AG10803 (cell line): ENCODE measurements around the gene DIPK1B.

ENCODE experiments used
- DNase-seq: peaks from one replicate; pipeline ENCODE4 v3.0.0; 2010; ENCODE audit warnings: low read depth
- H3K4me3 ChIP-seq: 2 replicates; pipeline ENCODE4 v1.5.1; 2011; ENCODE audit warnings: mild to moderate bottlenecking, low read length, control low read depth
- TF ChIP-seq, protein P1 (sequence below): conservative IDR thresholded peaks from 2 replicates; pipeline ENCODE4 v1.5.1; 2011; ENCODE audit warnings: mild to moderate bottlenecking, low read length, control low read depth, inconsistent platforms

DIPK1B gene

DNA sequence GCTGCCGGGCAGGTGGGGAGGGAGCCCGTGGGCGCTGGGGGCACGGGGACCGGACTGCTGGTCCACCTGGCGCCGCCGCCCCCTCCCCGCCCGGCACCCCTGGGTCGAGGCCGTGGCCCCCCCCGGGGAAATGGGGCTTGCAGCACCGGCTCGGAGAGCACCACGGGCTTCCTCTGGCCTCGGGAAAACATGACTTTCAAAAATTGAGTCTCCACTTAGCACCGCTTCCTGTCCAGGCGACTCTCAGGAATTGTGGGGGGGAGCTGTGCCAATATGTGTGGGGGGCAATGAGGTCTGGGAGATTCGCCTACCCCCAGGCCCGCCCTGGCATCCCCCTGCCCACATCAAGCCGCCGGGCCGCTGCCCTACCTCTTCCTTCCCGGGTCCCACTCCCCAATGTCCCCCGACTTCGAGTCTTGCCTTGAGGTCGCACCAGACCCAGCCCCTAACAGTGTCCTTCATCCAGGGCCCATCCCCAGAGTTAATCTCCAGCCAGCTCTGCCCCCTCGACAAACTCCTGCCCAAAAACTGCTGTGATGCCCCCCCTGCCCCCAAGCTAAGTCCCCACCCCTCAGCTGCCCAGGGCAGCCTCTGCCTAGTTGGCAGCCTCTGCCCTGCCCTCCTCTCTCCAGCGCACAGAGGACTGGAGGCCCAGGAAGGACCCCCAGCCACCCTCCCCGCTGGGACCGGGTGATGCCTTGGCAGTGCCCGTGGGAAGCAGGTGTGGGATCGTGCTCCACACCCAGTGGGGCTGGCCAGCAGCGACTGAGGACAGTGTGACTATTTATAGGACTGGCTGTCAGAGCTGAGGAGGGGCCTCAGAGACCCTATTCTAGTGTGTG is 45.8 kb upstream of the DIPK1B start:
- DNase-seq = no peak
- H3K4me3 ChIP-seq = no peak overlapping the region
- TF ChIP-seq, protein P1, sequence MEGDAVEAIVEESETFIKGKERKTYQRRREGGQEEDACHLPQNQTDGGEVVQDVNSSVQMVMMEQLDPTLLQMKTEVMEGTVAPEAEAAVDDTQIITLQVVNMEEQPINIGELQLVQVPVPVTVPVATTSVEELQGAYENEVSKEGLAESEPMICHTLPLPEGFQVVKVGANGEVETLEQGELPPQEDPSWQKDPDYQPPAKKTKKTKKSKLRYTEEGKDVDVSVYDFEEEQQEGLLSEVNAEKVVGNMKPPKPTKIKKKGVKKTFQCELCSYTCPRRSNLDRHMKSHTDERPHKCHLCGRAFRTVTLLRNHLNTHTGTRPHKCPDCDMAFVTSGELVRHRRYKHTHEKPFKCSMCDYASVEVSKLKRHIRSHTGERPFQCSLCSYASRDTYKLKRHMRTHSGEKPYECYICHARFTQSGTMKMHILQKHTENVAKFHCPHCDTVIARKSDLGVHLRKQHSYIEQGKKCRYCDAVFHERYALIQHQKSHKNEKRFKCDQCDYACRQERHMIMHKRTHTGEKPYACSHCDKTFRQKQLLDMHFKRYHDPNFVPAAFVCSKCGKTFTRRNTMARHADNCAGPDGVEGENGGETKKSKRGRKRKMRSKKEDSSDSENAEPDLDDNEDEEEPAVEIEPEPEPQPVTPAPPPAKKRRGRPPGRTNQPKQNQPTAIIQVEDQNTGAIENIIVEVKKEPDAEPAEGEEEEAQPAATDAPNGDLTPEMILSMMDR = no peak

DNA sequence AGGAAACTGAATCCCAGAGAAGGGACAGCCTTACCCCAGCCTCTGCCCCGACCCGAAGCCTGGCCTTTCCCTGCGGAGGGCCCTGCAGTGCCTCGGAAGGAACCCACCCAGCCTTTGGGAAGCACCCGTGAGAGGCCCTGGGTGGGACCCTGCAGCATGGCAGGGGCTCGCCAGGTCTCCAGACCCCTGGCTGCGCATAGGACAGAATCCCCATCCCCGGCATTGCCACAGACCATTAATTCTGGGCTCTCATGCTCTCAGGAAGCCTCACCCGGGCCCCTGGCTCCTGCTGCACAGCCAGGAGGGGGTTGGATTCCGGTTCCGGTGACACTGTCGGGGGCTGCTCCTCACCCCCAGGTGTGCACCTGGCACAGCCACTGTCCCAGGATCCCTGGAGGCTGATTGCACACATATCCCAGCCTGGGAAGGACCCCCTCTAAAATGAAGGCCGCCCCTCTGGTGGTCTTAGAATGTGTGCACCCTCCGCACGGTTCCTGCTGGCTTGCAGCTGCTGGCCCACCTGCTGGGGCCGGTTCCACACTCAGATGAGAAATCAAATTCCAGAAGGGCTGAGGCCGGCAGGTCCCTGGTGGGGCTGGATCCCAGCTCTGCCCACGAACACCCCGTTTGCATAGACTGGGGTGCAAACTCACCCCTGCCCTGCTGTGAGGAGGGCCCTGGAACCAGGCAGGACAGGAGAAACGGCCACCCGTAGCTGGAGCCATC is 45.0 kb upstream of the DIPK1B start:
- no peak overlapping the region for H3K4me3 ChIP-seq
- no peak for DNase-seq

GRCh38 chr9:136667940-136668760 is 44.2 kb upstream of the DIPK1B start:
- no peak for DNase-seq
- TF ChIP-seq, protein P1 = no peak
- H3K4me3 ChIP-seq = no peak overlapping the region

More for the DNA sequence above, 45.0 kb upstream of the DIPK1B start:
- TF ChIP-seq, protein P1 = no peak

GRCh38 chr9:136668983-136669790 is 43.2 kb upstream of the DIPK1B start:
- H3K4me3 ChIP-seq = no peak overlapping the region
- TF ChIP-seq, protein P1 = no peak
- no peak for DNase-seq

DNA sequence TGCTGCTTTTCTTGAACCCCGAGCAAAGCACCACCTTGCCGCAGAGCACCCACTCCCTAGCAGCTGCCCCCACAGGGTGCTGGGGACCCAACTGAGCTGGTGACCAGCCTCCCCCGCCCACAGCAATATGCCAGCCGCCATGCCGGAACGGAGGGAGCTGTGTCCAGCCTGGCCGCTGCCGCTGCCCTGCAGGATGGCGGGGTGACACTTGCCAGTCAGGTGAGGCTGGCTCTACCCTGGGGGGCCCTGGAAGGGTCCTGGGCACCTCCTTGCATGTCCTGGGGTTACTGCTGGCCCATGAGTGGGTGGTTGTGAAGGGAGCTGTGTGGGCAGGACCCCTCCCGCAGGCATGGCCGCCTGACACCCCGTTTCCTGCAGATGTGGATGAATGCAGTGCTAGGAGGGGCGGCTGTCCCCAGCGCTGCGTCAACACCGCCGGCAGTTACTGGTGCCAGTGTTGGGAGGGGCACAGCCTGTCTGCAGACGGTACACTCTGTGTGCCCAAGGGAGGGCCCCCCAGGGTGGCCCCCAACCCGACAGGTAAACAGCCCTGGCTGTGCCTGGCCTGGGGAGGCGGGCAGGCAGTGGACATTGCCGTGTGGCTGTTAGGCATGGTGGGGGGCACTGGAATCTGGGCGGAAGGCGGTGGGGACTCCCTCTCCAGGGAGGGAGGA is 42.4 kb upstream of the DIPK1B start:
- no peak overlapping the region for H3K4me3 ChIP-seq
- DNase-seq = no peak
- TF ChIP-seq, protein P1 = no peak
